Activated CD4-positive, alpha-beta T cell treated with anti-CD3 and anti-CD28 coated beads for 36 hours (primary cell): ENCODE results near the gene CD247. TPM values are rescaled to one million over a fixed set of nuclear protein-coding genes. Genes with fewer than 3 reads are reported as not detected.
A peak's percentile ranks its signal among the peaks of the same experiment; 100 is the strongest.

Source experiments
- ATAC-seq: fragments of 200-7000 bp; cut with Tn5 transposase; one replicate; pipeline ENCODE4 v1.10.0; 2021; ENCODE audit warnings: mild to moderate bottlenecking, moderate library complexity
- CTCF ChIA-PET: fragments of 350-600 bp; sonication (Branson Sonifier 250); formaldehyde crosslinking; loops from one replicate; lab custom pipeline; 2021; ENCODE audit warnings: antibody characterized with exemption; lab: Charles Lee
- POLR2A ChIA-PET: fragments of 350-600 bp; sonication (Branson Sonifier 250); formaldehyde crosslinking; loops from one replicate; lab custom pipeline; 2021; ENCODE audit warnings: antibody characterized with exemption, inconsistent platforms; lab: Charles Lee
- DNase-seq: peaks from one replicate; pipeline ENCODE4 v3.0.0-alpha.2; 2020
- H3K27ac Mint-ChIP-seq: one replicate; pipeline ENCODE4 v1.8.0; 2021; ENCODE audit warnings: mixed read lengths
- H3K27me3 Mint-ChIP-seq: one replicate; pipeline ENCODE4 v1.8.0; 2021; ENCODE audit warnings: mixed read lengths
- H3K36me3 Mint-ChIP-seq: one replicate; pipeline ENCODE4 v1.8.0; 2021; ENCODE audit warnings: low read depth, mixed read lengths
- H3K4me1 Mint-ChIP-seq: one replicate; pipeline ENCODE4 v1.8.0; 2021; ENCODE audit warnings: mixed read lengths
- H3K4me3 Mint-ChIP-seq: one replicate; pipeline ENCODE4 v1.8.0; 2021; ENCODE audit warnings: mild to moderate bottlenecking, moderate library complexity, mixed read lengths
- H3K9me3 Mint-ChIP-seq: one replicate; pipeline ENCODE4 v1.8.0; 2021; ENCODE audit warnings: low read depth, mixed read lengths
- intact Hi-C, 2 experiments: fragments of 100-400 bp; cut with DNase I in 1 of 2; cut with micrococcal nuclease in 1 of 2; formaldehyde crosslinking; loops; one replicate each; pipeline versions ENCODE4 v1.14.2 to v1.15.1; 2022 to 2024; cut with DNase I, micrococcal nuclease
- total RNA-seq, 2 experiments: library from RNA; stranded (reverse); gene quantifications; one replicate each; pipeline ENCODE4 v1.2.3, GENCODE V29; 2021

The CD247 gene
- total RNA-seq, 2 experiments from 2014 or later = 149 TPM

DNA sequence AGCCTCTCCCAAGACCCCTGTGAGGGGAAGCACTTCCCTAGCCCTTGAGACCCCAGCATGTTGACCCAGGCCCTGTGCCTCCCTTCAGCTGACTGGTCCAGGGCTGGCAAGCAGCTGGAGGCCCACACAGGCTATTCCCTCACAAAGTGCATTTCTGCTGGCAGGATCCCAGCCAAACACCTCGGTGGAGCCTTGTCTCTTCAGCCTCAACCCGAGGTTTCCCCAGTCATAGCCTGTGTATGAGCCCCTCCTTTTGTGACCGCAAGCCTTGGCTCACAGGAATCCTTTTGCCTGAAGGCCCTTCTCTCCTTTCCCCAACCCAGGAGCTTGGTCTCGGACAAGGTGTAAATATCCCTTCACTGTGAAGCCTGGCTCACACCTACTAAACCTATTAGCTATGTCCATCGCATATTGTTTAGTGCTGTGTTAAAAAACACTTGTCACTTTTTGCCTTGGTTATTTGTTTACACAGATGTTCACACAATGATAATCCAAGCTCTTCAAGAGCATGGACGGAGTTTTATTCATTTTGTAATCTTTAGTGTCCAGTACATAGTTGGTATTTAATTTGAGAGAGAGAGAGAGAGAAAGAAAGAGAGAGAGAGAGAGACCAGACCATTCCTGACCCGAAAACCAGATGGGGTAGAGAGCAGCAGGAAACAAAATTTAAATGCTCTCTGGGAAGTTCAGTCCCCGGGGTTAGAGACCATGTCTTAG lies 8.5 kb upstream of the CD247 start:
- Mint-ChIP-seq H3K9me3 (peaks cover 2% of the 10 kb centered on the region), H3K27me3 (no peaks in the 10 kb centered on the region), H3K4me1 (peaks cover 3% of the 10 kb centered on the region), H3K36me3 (no peaks in the 10 kb centered on the region), H3K27ac (no peak overlapping the region), H3K4me3 (no peak overlapping the region)
- CTCF ChIA-PET = interaction anchor here (0.6 to 5.3 kb wide), 7 partner anchors 10 to 216 kb away, joined by 3 to 38 read pairs (median 3); no protein-coding TSS in a partner anchor
- ATAC-seq (no peak), DNase-seq (no peak)
- POLR2A ChIA-PET = no interaction called here
- intact Hi-C loops = no loop called here

DNA sequence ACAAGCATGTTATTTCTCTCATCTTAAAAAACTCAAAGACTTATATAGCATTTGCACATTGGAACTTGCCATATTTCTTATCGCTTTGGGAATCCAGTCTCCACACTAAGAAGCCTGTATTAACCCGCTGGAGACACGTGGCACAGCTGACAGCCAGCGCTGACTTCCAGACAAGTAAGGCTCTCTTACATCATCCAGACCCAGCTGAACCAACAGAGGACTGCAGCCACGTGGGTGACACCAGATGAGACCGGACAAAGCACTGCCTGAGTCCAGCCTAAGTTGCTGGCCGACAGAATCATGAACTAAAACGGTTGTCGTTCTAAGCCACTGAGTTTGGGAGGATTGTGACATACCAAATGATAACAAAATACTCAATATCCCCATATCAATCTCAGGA lies 6.3 kb upstream of the CD247 start:
- intact Hi-C loops = no loop called here
- POLR2A ChIA-PET = interaction anchor here (0.6 kb wide), 2 partner anchors 50 to 134 kb away, joined by 3 to 10 read pairs; no protein-coding TSS in a partner anchor
- H3K27me3 Mint-ChIP-seq = no peaks in the 10 kb centered on the region
- peaks cover 2% of the 10 kb centered on the region for H3K9me3 Mint-ChIP-seq
- no peak for ATAC-seq
- H3K27ac Mint-ChIP-seq = no peak overlapping the region
- peaks cover 16% of the 10 kb centered on the region for H3K4me1 Mint-ChIP-seq
- CTCF ChIA-PET = interaction anchor here (0.8 to 1.9 kb wide), 8 partner anchors 9 to 256 kb away, joined by 3 to 11 read pairs (median 3); no protein-coding TSS in a partner anchor
- H3K36me3 Mint-ChIP-seq = no peaks in the 10 kb centered on the region
- H3K4me3 Mint-ChIP-seq = no peak overlapping the region
- DNase-seq = no peak

DNA sequence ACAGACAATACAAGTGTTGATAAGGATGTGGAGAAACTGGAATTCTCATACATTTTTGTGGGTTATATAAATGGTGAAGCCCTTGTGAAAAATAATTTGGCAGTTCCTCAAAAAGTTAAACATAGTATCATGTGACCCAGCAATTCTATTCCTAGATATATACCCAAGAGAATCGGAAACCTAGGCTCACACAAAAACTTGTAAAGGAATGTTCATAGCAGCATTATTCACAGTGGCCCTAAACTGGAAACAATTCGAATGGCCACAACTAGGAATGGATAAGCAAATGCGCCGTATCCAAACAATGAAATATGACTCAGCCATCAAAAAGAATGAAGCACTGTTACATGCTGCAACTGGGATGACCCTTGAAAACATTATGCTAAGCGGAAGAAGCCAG lies 3.9 kb upstream of the CD247 start:
- Mint-ChIP-seq H3K4me1 (peaks cover 22% of the 10 kb centered on the region), H3K4me3 (no peak overlapping the region), H3K27ac (no peak overlapping the region), H3K9me3 (peaks cover 2% of the 10 kb centered on the region), H3K36me3 (peaks cover 11% of the 10 kb centered on the region), H3K27me3 (no peaks in the 10 kb centered on the region)
- no peak for ATAC-seq
- no peak for DNase-seq
- ChIA-PET POLR2A (no interaction called here), CTCF (interaction anchor here (1.7 kb wide), 1 partner anchor 11 kb away, joined by 8 read pairs; no protein-coding TSS in a partner anchor)
- intact Hi-C loops = no loop called here

DNA sequence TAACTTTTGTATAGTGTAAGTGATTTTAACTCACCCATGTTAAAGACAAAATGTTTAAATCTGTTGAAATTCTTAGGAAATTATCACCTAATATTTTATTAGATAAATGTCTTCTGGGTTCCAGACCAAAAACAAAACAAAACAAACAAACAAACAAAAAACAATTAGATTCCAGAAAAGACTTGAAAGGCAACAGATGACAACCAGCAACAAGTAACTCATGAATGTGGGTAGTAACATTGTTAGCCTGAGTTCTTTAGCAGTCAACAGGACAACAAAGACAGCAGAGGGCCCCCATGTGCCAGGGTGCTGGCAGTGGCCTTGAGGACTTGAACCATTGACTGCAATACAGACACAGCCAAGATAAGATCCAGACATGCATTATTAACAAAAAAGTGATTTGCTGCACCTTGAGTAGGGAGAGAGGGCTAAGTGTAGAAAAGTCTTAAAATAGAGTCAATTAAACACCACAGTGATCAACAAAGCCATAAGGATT lies 2.4 kb upstream of the CD247 start:
- peaks cover 26% of the 10 kb centered on the region for H3K36me3 Mint-ChIP-seq
- DNase-seq (no peak), ATAC-seq (no peak)
- H3K9me3 Mint-ChIP-seq = peaks cover 2% of the 10 kb centered on the region
- H3K27ac Mint-ChIP-seq = no peak overlapping the region
- CTCF ChIA-PET = interaction anchor here (0.8 to 6.9 kb wide), 6 partner anchors 12 to 253 kb away, joined by 3 to 90 read pairs (median 16); no protein-coding TSS in a partner anchor
- no peak overlapping the region for H3K4me3 Mint-ChIP-seq
- no peaks in the 10 kb centered on the region for H3K27me3 Mint-ChIP-seq
- intact Hi-C loops = no loop called here
- POLR2A ChIA-PET = no interaction called here
- peaks cover 26% of the 10 kb centered on the region for H3K4me1 Mint-ChIP-seq

DNA sequence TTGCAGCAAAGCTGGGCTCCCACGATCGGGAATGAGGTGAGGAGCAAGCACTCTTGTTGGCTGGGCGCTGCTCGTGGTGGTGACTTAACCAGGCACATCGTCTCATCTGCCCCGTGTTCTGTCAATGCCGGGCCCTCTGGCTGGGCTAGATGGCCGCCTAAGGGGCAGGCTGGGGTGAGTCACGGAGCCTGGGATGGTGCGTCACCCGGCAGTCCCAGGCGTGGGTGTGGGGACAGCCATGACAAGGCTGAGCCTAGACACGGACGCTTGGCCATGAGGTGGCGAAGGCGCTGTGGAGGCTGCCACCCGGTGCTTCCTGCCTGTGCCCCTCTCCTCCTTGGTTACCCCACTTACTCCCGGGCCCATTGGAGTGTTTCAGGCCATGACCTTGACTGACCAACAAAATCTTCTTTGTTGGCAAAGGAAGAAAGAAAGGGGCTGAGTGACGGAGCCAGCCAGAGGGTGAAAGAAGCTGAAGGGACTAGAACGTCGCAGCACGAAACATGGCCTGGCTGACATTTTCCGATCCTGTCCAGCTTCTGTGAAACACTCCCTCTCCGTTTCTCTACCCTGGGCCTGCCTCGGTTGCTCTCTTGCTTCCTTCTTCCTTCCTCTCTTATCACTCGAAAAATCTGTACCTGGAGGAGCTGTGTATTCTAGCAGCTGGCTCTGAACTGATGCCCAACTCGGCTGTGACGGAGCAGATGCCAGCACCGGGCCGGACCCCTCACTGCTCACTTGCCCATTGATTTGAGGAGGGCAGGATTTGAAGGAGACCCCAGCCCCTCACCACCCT lies 596 bp downstream of the CD247 start:
- Mint-ChIP-seq H3K4me3 (peak overlapping the region; percentile 90), H3K4me1 (peaks cover 43% of the 10 kb centered on the region), H3K27me3 (no peaks in the 10 kb centered on the region), H3K9me3 (no peaks in the 10 kb centered on the region), H3K27ac (peak overlapping the region; percentile 99), H3K36me3 (peaks cover 46% of the 10 kb centered on the region)
- CTCF ChIA-PET = interaction anchor here (0.5 to 6.9 kb wide), 26 partner anchors 11 to 680 kb away, joined by 3 to 90 read pairs (median 5); no protein-coding TSS in a partner anchor
- peak; percentile 97 for DNase-seq
- POLR2A ChIA-PET = interaction anchor here (0.5 to 5.3 kb wide), 16 partner anchors 9 to 297 kb away, joined by 3 to 57 read pairs (median 4); partner anchors contain the start of gene POU2F1
- ATAC-seq = peak; percentile 88
- intact Hi-C loops = loop anchor here (1.0 to 10.0 kb wide), 12 partner anchors 8 to 1883 kb away; partner anchors contain the start of genes POU2F1 (in 2 of the 2), CREG1 (in 1 of the 2) and MGST3 (in 1 of the 2)

DNA sequence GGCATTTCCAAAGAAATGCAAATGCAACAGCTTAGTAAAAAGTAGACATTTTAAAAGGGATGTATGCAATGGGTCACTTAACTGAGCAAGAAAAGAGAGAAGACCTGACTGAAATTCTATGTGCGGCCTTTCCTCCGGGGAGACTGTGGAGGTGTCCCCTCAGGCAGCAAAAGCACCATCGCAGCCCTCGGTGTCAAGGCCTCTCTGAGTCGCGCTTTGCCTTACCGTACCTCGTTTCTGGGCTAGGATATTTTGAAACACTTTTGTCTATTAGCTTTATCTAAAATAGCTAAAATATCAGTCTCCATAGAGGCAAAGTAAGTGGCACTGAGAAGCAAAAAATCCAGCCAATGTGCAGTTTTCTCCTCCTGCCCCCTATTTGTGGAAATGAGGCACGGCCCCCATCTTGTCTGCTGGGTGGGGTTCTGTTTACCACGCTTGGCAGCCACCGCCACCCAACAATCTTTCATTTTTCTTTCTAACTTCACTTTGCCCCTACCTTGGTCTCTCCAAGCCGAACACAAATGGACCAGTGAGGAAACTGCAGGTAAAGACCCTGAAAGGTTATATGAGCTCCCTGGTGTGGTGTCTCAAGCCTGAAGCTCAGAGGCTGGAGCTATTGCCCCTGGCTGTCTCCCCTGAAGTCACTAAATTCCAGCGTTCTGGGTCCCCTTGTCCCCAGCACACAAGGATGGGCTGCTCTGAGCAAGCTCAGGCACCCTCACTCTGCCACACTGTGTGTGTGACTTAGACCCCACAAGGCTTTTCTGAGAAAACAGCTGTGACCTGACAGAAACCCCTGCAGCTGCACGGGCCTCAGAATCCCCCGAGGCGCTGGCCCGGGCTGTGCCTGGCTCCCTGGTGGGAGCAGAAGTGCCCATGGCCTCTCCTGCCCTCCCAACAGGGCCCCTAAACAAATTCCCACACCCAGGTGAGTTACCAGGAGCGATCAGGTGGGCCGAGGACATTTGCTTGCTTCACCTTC lies 1.6 kb downstream of the CD247 start:
- CTCF ChIA-PET = interaction anchor here (0.8 to 6.9 kb wide), 15 partner anchors 10 to 296 kb away, joined by 3 to 90 read pairs (median 9); partner anchors contain the start of gene POU2F1
- POLR2A ChIA-PET = interaction anchor here (0.5 to 5.3 kb wide), 8 partner anchors 8 to 296 kb away, joined by 3 to 57 read pairs (median 12); partner anchors contain the start of gene POU2F1
- Mint-ChIP-seq H3K27me3 (no peaks in the 10 kb centered on the region), H3K4me1 (peaks cover 53% of the 10 kb centered on the region), H3K27ac (peak overlapping the region; percentile 99), H3K4me3 (peak overlapping the region; percentile 90), H3K9me3 (no peaks in the 10 kb centered on the region), H3K36me3 (peaks cover 56% of the 10 kb centered on the region)
- DNase-seq (peak; percentile 57), ATAC-seq (no peak)
- intact Hi-C loops = loop anchor here (1.0 to 10.0 kb wide), 11 partner anchors 7 to 1882 kb away; partner anchors contain the start of genes CREG1 (in 1 of the 2), MGST3 (in 1 of the 2) and POU2F1 (in 1 of the 2)

DNA sequence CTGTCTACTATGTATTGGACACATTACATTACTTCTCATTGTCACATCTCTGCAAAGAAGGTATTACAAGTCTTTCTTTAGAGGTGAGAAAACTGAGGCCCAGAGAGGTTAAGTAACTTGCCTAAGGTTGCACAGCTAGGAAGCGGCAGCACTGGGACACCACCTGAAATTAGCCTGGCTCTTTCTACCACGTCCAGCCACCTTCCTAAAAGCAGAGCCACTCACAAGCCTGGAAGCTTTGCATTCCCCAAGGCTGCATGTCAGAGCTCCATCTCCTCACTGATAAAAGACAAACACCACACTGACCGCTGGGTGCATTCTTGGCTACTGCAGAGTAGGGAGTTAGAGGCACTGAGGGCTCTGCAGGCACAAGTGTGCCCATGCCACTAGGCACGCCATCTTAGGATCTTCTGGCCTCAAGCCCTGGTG lies 2.4 kb downstream of the CD247 start:
- peaks cover 61% of the 10 kb centered on the region for H3K36me3 Mint-ChIP-seq
- CTCF ChIA-PET = interaction anchor here (0.6 to 6.9 kb wide), 18 partner anchors 9 to 296 kb away, joined by 3 to 90 read pairs (median 6); partner anchors contain the start of gene POU2F1
- H3K9me3 Mint-ChIP-seq = no peaks in the 10 kb centered on the region
- H3K4me1 Mint-ChIP-seq = peaks cover 57% of the 10 kb centered on the region
- ATAC-seq (no peak), DNase-seq (peak; percentile 46)
- intact Hi-C loops = loop anchor here (1.0 to 10.0 kb wide), 7 partner anchors 24 to 1881 kb away; partner anchors contain the start of genes MGST3 (in 1 of the 2) and POU2F1 (in 1 of the 2)
- H3K27ac Mint-ChIP-seq = peak overlapping the region; percentile 99
- H3K4me3 Mint-ChIP-seq = peak overlapping the region; percentile 90
- POLR2A ChIA-PET = interaction anchor here (0.6 to 5.3 kb wide), 6 partner anchors 10 to 295 kb away, joined by 3 to 57 read pairs (median 12); partner anchors contain the start of gene POU2F1
- no peaks in the 10 kb centered on the region for H3K27me3 Mint-ChIP-seq

DNA sequence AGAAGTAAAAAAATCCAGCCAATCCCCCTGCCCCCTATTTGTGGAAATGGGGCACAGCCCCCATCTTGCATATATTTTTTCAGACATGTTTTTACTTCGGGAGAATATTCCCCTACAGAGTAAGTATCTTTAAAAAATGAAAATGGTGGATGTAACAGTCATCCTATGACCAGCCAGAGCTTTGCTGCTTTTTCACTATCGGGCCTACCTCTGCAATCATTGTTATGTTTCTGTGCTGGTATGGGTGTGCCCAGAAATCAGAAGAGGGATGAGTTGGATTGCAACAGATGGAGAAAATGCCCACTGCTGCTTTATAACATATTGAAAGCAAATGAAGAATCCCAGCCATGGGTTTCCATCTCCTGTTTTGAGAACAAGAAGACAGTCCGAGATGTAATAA lies 2.9 kb downstream of the CD247 start:
- H3K9me3 Mint-ChIP-seq = no peaks in the 10 kb centered on the region
- ChIA-PET CTCF (interaction anchor here (0.6 to 6.9 kb wide), 22 partner anchors 8 to 295 kb away, joined by 3 to 90 read pairs (median 4); partner anchors contain the start of gene POU2F1), POLR2A (interaction anchor here (0.5 to 5.3 kb wide), 13 partner anchors 10 to 295 kb away, joined by 3 to 57 read pairs (median 4); partner anchors contain the start of gene POU2F1)
- no peaks in the 10 kb centered on the region for H3K27me3 Mint-ChIP-seq
- peak overlapping the region; percentile 90 for H3K4me3 Mint-ChIP-seq
- no peak for DNase-seq
- intact Hi-C loops = loop anchor here (1.0 to 10.0 kb wide), 5 partner anchors 23 to 1881 kb away; partner anchors contain the start of genes MGST3 (in 1 of the 2) and POU2F1 (in 1 of the 2)
- peak; percentile 13 for ATAC-seq
- H3K27ac Mint-ChIP-seq = peak overlapping the region; percentile 99
- H3K36me3 Mint-ChIP-seq = peaks cover 64% of the 10 kb centered on the region
- peaks cover 58% of the 10 kb centered on the region for H3K4me1 Mint-ChIP-seq

DNA sequence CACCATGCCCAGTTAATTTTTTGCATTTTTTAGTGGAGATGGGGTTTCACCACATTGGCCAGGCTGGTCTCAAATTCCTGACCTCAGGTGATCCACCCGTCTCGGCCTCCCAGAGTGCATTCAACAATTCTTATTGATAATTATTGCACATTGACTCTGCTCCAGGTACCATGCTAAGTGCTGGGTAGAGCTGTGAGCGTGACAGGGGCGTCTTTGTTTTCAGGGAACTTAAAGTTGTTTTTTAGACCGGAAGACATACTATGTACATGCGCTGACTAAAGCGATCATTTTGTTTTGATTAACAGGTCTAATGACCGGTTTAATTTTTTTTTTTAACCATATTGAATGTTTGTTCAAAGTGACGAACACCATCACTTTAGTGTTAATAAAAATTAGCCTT lies 4.0 kb downstream of the CD247 start:
- Mint-ChIP-seq H3K4me1 (peaks cover 62% of the 10 kb centered on the region), H3K27me3 (no peaks in the 10 kb centered on the region), H3K4me3 (peak overlapping the region; percentile 90), H3K9me3 (no peaks in the 10 kb centered on the region), H3K36me3 (peaks cover 74% of the 10 kb centered on the region), H3K27ac (peak overlapping the region; percentile 90)
- DNase-seq (no peak), ATAC-seq (no peak)
- CTCF ChIA-PET = interaction anchor here (0.6 to 6.9 kb wide), 12 partner anchors 14 to 1495 kb away, joined by 3 to 90 read pairs (median 5); no protein-coding TSS in a partner anchor
- POLR2A ChIA-PET = interaction anchor here (0.8 to 5.3 kb wide), 7 partner anchors 9 to 67 kb away, joined by 3 to 57 read pairs (median 4); no protein-coding TSS in a partner anchor
- intact Hi-C loops = loop anchor here in 1 of 2 experiments (10.0 kb wide), 1 partner anchor 1879 kb away; the partner anchor contains the start of gene MGST3
